Measurements from ENCODE around the gene HMG20B.
A peak's percentile ranks its signal among the peaks of the same experiment; 100 is the strongest.
"Not testable (repeated sequence)": the region's sequence is repeated elsewhere in the genome, so short reads cannot be mapped to it uniquely, and the experiment has no call there.

The HMG20B gene

GRCh38 chr19:3572855-3573161 lies at the start of gene HMG20B:
Gene HMG20B (plus strand): TSS chr19:3572944. CDS start chr19:3573310, 366 bp downstream.
- DNase-seq: no peak
- peaks cover 12% of the 10 kb centered on the region for H3K4me1 Mint-ChIP-seq (ENCODE audit: low read depth)
- peak within 1 kb of the TSS; percentile 79 for H3K27ac Mint-ChIP-seq
- H3K27me3 Mint-ChIP-seq: no peaks in the 10 kb centered on the region
- H3K9me3 Mint-ChIP-seq: no peaks in the 10 kb centered on the region
- peaks cover 26% of the 10 kb centered on the region for H3K36me3 Mint-ChIP-seq (ENCODE audit: low read depth)
- peak within 1 kb of the TSS; percentile 81 for H3K4me3 Mint-ChIP-seq

DNA sequence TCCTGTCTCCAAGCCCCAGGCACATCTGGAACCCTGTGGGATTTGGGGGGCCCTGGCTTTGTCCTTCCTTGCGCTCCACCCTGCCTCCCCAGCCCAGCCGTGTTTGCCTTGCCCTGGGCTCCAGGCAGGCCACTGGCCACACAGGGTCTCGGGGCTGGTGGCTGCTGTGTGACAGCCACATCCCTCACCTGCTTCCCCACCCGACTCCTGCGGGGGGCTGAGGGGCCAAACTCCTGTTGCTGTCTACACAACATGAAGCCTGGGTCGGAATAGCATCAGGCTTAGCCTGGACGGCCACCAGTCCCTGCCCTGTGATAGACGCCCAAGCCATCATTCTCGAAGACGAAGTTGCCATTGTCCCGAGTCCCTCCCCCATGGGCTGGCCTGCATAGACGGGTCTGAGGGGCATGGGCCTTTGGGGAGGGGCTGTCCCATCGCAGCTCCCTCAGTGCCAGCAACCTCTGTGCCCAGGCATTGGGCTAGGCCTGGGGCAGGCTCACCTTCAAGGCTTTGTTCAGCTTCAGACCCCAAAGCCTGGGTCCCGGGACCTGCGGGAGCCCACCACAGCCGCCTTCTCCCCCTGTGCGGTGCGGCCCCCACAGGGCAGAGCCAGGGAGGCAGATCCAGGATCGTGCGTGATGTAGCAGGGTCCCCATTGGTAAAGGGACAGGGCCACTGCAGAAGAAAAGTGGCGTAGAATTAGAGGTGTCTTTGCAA lies 49.2 kb upstream of the HMG20B start:
- no peaks in the 10 kb centered on the region for H3K9me3 Mint-ChIP-seq
- no peaks in the 10 kb centered on the region for H3K27me3 Mint-ChIP-seq
- no peak overlapping the region for H3K27ac Mint-ChIP-seq
- no peak overlapping the region for H3K4me3 Mint-ChIP-seq
- H3K4me1 Mint-ChIP-seq (ENCODE audit: low read depth): peaks cover 6% of the 10 kb centered on the region
- DNase-seq: no peak
- peaks cover 44% of the 10 kb centered on the region for H3K36me3 Mint-ChIP-seq (ENCODE audit: low read depth)

DNA sequence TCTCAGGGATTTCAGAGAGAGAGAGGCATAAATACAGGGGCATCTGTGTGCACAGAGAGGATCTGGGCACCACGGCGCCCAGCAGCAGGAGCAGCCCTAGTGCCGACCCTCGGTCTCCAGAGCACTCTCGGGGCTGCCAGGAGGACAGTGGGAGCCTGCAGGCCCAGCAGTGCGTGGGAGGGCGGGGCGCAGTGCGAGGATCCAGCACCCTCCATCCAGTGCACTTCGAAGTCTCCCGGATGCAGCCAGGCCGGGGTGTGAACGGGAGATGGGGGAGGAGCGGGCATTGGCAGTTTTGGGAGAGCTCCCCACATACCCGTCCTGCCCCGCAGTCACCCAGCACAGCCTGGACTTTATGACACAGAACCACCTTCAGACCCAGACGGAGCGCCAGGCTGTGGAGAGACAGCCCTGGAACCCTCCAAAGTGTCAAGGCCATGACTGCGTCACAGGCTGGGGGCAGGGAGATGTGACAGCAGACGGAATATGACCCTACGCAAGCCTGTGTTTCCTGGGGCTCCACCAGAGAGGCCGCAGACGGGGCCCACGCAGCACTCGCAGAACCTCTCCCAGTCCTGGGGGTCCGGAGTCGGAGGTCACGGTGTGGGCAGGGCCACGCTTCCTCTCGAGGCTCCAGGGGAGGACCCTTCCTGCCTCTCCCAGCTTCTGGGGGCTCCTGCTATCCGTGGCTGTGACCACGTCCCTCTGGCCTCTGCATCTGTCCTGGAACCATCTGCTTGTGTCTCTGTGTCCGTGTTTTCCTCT lies 48.5 kb upstream of the HMG20B start:
- DNase-seq: no peak
- Mint-ChIP-seq H3K27ac (no peak overlapping the region), H3K4me1 (ENCODE audit: low read depth) (peaks cover 4% of the 10 kb centered on the region), H3K36me3 (ENCODE audit: low read depth) (peaks cover 44% of the 10 kb centered on the region), H3K4me3 (no peak overlapping the region), H3K9me3 (no peaks in the 10 kb centered on the region), H3K27me3 (no peaks in the 10 kb centered on the region)

DNA sequence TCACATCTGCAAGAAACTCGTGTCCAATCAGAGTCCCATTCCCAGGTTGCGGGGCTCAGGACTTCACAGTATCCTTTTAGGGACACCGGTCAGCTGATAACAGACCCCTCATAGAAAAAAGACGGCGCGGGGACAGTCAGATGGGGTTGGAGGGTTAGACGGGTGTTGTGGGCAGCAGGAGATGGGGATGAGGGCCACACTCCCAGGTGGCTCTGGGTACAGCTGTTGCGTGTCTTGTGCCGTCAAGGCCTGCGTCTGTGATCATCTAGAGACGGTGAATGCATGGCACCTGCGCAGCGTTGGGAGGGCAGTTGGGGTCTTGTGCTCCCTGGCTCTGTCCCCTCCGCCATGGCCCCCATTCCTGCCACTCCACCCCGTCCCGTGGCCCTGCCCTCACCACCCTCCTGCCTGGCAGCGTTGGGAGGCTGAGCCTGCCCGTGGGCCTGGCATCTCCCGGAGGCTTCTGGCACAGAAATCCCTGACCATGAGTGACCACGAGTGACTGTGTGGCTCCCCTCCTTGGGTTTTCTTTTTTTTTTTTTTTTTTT lies 47.8 kb upstream of the HMG20B start:
- no peaks in the 10 kb centered on the region for H3K27me3 Mint-ChIP-seq
- no peaks in the 10 kb centered on the region for H3K9me3 Mint-ChIP-seq
- H3K36me3 Mint-ChIP-seq (ENCODE audit: low read depth): peaks cover 37% of the 10 kb centered on the region

DNA sequence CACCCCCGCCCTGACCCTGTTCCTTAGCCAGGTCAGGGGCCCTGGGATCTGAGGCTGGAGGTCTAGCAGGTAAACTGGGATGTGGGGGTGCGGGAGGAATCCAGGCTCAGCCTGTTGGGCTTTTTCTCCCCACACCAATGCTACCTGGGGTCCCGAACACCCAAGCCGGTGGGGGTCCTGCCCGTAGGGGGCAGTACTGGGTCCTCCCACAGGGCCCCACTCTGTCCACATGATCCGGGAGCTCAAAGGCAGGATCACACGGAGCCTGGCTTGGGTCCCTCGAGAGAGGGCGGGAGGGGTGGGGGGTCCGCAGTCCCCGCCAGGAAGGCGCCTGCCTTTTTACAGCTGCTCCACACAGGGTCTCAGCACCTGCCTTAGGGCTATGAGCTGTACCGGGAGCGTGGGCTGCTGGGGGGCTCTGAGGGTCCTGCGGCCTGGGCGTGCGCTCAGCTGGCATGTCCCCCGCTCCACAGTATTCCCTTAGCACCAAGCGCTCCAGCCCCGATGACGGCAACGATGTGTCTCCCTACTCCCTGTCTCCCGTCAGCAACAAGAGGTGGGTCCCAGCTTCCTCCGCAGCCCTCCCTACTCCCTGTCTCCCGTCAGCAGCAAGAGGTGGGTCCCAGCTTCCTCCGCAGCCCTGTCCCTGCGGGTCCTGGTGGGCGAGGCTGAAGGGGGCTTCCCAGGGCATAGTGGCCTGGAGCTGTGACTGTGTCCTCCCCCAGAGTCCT lies 46.1 kb upstream of the HMG20B start:
- H3K27ac Mint-ChIP-seq: no peak overlapping the region
- peaks cover 37% of the 10 kb centered on the region for H3K36me3 Mint-ChIP-seq (ENCODE audit: low read depth)
- no peaks in the 10 kb centered on the region for H3K4me1 Mint-ChIP-seq (ENCODE audit: low read depth)
- no peaks in the 10 kb centered on the region for H3K9me3 Mint-ChIP-seq
- no peak overlapping the region for H3K4me3 Mint-ChIP-seq
- H3K27me3 Mint-ChIP-seq: no peaks in the 10 kb centered on the region
- DNase-seq: no peak

More for the DNA sequence above, 47.8 kb upstream of the HMG20B start:
- H3K4me3 Mint-ChIP-seq: no peak overlapping the region
- DNase-seq: no peak
- H3K4me1 Mint-ChIP-seq (ENCODE audit: low read depth): peaks cover 4% of the 10 kb centered on the region
- no peak overlapping the region for H3K27ac Mint-ChIP-seq

DNA sequence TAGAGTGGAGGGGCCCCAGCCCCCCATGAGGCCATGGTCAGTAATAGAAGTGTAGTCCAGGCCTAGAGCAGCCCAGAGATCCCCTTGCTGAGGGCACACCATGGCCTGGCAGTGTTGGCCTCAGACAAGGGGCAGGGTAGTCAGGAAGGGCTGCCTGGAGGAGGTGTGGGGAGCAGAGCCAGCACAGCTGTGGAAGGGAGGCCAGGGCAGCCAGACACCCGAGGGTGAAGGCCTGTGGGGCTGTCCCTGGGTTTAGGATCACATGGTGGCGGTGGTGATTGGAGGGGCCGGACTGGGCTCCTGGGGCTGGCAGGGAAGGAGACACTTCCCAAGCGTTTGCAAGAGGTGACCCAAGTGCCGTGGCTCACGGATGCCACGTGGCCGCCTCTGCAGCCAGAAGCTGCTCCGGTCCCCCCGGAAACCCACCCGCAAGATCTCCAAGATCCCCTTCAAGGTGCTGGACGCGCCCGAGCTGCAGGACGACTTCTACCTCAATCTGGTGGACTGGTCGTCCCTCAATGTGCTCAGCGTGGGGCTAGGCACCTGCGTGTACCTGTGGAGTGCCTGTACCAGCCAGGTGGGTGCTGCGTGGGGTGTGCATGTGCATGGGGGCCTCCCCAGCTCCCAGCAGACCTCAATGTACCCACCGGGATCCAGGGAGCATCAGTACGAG lies 45.4 kb upstream of the HMG20B start:
- Mint-ChIP-seq H3K27me3 (no peaks in the 10 kb centered on the region), H3K36me3 (ENCODE audit: low read depth) (peaks cover 37% of the 10 kb centered on the region), H3K27ac (no peak overlapping the region), H3K4me1 (ENCODE audit: low read depth) (no peaks in the 10 kb centered on the region), H3K4me3 (no peak overlapping the region), H3K9me3 (no peaks in the 10 kb centered on the region)
- DNase-seq: no peak

GRCh38 chr19:3528080-3528479 lies 44.7 kb upstream of the HMG20B start:
- Mint-ChIP-seq H3K4me1 (ENCODE audit: low read depth) (no peaks in the 10 kb centered on the region), H3K9me3 (no peaks in the 10 kb centered on the region), H3K27me3 (no peaks in the 10 kb centered on the region), H3K27ac (no peak overlapping the region), H3K36me3 (ENCODE audit: low read depth) (peaks cover 41% of the 10 kb centered on the region), H3K4me3 (no peak overlapping the region)
- no peak for DNase-seq

DNA sequence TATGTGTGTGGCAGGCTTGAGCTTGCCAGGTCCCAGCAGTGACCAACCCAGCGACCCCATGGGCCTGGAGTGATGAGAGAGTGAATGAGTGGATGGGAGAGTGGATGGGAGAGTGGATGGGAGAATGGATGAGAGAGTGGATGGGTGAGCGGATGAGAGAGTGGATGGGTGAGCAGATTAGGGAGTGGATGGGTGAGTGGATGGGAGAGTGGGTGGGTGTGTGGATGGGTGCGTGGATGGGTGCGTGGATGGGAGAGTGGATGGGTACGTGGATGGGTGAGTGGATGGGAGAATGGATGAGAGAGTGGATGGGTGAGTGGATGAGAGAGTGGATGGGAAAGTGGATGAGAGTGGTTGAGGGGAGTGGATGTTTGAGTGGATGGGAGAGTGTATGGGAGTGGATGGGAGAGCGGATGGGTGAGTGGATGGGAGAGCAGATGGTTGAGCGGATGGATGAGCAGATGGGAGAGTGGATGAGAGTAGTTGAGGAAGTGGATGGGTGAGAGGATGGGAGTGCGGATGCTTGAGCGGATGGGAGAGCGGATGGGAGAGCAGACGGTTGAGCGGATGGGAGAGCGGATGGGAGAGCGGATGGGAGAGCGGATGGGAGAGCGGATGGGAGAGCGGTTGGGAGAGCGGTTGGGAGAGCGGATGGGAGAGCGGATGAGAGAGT lies 44.1 kb upstream of the HMG20B start:
- Mint-ChIP-seq H3K36me3 (ENCODE audit: low read depth) (peaks cover 43% of the 10 kb centered on the region), H3K9me3 (no peaks in the 10 kb centered on the region), H3K4me3 (no peak overlapping the region), H3K27me3 (no peaks in the 10 kb centered on the region), H3K27ac (no peak overlapping the region), H3K4me1 (ENCODE audit: low read depth) (no peaks in the 10 kb centered on the region)
- DNase-seq: no peak

- DNase-seq; H3K27ac Mint-ChIP-seq; H3K4me1 Mint-ChIP-seq (ENCODE audit: low read depth); H3K9me3 Mint-ChIP-seq; H3K4me3 Mint-ChIP-seq; H3K27me3 Mint-ChIP-seq: not testable (repeated sequence)
- H3K36me3 Mint-ChIP-seq (ENCODE audit: low read depth): peaks cover 41% of the 10 kb centered on the region
Measured at GRCh38 chr19:3529299-3529698, 43.4 kb upstream of the HMG20B start.

DNA sequence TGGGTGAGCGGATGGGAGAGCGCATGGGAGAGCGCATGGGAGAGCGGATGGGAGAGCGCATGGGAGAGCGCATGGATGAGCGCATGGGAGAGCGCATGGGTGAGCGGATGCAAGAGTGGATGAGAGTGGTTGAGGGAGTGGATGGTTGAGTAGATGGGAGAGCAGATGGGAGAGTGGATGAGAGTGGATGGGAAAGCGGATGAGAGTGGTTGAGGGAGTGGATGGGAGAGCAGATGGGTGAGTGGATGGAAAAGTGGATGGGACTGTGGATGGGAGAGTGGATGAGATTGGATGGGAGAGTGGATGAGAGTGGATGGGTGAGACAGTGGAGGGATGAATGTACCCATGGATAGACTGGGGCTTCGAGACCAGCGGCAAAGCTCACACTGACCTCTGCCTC lies 42.4 kb upstream of the HMG20B start:
- Mint-ChIP-seq H3K27me3 (no peaks in the 10 kb centered on the region), H3K27ac (no peak overlapping the region), H3K36me3 (ENCODE audit: low read depth) (peaks cover 47% of the 10 kb centered on the region), H3K4me3 (no peak overlapping the region), H3K9me3 (no peaks in the 10 kb centered on the region), H3K4me1 (ENCODE audit: low read depth) (no peaks in the 10 kb centered on the region)
- no peak for DNase-seq

DNA sequence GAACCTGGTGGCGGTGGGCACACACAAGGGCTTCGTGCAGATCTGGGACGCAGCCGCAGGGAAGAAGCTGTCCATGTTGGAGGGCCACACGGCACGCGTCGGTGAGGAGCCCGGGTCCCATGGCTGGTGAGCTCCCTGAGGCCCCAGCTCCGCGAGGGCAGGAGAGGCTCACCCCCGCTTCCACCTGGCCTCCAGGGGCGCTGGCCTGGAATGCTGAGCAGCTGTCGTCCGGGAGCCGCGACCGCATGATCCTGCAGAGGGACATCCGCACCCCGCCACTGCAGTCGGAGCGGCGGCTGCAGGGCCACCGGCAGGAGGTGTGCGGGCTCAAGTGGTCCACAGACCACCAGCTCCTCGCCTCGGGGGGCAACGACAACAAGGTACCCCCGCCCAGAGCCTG lies 41.0 kb upstream of the HMG20B start:
- Mint-ChIP-seq H3K4me1 (ENCODE audit: low read depth) (no peaks in the 10 kb centered on the region), H3K36me3 (ENCODE audit: low read depth) (peaks cover 53% of the 10 kb centered on the region), H3K27ac (no peak overlapping the region), H3K27me3 (no peaks in the 10 kb centered on the region), H3K9me3 (no peaks in the 10 kb centered on the region), H3K4me3 (no peak overlapping the region)
- DNase-seq: no peak

DNA sequence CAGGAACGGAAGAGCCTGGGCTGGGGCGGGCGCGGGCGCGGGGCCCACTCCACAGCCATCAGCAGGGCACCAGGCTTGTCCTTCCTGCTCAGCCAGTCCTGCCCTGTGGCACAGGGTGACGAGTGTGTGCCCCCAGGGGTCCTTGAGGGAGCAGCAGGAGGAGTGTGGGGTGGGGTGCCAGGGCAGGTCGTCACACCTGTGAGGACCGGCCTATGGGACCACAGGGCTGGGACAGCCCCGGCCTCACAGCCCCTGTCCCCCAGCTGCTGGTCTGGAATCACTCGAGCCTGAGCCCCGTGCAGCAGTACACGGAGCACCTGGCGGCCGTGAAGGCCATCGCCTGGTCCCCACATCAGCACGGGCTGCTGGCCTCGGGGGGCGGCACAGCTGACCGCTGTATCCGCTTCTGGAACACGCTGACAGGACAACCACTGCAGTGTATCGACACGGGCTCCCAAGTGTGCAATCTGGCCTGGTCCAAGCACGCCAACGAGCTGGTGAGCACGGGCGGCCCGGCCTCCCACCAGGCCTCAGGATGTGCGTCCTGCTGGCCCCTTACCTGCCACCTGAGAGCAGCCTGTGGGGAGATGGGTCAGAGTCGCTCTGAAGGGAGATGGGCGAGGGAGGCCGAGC lies 40.5 kb upstream of the HMG20B start:
- DNase-seq: no peak
- H3K4me3 Mint-ChIP-seq: no peak overlapping the region
- H3K36me3 Mint-ChIP-seq (ENCODE audit: low read depth): peaks cover 48% of the 10 kb centered on the region
- peak overlapping the region; percentile 64 for H3K27ac Mint-ChIP-seq
- no peaks in the 10 kb centered on the region for H3K4me1 Mint-ChIP-seq (ENCODE audit: low read depth)
- no peaks in the 10 kb centered on the region for H3K27me3 Mint-ChIP-seq
- H3K9me3 Mint-ChIP-seq: no peaks in the 10 kb centered on the region

DNA sequence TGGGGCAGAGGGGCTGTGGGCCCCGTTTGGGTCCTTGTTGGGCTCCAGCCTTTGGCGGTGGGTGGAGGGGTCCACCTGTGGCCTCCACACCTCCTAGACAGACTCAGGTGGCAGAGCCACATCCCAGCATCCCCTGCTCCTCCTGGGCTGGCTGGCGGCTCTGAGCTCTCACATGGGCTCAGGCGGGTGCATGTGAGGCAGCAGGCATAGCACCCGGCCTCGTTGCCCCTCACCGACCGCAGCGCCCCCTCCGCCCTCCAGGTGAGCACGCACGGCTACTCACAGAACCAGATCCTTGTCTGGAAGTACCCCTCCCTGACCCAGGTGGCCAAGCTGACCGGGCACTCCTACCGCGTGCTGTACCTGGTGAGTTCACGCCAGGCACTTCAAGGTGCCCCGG lies 39.7 kb upstream of the HMG20B start:
- no peak for DNase-seq
- Mint-ChIP-seq H3K27ac (no peak overlapping the region), H3K27me3 (no peaks in the 10 kb centered on the region), H3K4me3 (no peak overlapping the region), H3K4me1 (ENCODE audit: low read depth) (no peaks in the 10 kb centered on the region), H3K36me3 (ENCODE audit: low read depth) (peaks cover 53% of the 10 kb centered on the region), H3K9me3 (no peaks in the 10 kb centered on the region)
